Epidermal melanocyte (primary cell): ENCODE data around the gene GINS1.
"Not testable (repeated sequence)": the region's sequence is repeated elsewhere in the genome, so short reads cannot be mapped to it uniquely, and the experiment has no call there.

Experiments used
- DNase-seq: peaks from one replicate; pipeline ENCODE4 v3.0.0; 2011; ENCODE audit warnings: low spot score; ENCODE audit not compliant: insufficient read length

GINS1 gene

DNA sequence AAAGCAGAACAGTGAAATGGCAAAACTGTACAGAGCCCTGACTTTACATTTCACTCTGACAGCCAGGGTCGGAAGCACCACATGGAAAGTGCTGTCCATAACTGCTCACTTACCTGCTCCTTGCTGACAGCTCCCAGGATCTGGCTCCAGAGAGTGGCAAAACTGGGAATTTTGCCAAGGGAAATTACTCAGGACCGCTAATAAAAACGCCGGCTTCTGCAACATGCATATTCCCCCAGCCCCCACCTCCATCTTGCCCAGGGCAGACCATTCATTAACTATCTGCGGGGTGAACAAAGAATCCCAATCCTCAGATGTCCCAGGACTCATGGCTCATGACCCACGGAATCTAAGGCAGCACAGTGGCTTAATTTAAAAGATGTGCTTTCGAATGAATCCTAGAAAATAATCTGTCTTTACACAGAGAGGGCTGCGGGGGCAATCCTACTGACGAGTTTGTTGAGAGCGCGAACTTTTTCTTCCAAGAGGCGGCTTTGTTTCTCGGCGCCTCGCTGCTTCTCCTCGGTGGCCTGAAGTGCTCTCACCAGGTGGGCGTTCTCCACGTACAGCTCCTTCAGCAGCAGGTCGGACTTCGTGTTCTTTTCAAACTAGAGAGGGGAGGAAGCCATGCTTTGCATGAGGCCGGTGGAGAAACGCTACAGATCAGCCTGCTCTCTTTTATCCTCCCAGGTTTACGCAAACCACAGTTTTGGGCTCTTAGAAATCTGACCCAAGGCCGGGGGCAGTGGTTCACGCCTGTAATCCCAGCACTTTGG, 45.8 kb downstream of the GINS1 start:
- peak; percentile 65 for DNase-seq

DNA sequence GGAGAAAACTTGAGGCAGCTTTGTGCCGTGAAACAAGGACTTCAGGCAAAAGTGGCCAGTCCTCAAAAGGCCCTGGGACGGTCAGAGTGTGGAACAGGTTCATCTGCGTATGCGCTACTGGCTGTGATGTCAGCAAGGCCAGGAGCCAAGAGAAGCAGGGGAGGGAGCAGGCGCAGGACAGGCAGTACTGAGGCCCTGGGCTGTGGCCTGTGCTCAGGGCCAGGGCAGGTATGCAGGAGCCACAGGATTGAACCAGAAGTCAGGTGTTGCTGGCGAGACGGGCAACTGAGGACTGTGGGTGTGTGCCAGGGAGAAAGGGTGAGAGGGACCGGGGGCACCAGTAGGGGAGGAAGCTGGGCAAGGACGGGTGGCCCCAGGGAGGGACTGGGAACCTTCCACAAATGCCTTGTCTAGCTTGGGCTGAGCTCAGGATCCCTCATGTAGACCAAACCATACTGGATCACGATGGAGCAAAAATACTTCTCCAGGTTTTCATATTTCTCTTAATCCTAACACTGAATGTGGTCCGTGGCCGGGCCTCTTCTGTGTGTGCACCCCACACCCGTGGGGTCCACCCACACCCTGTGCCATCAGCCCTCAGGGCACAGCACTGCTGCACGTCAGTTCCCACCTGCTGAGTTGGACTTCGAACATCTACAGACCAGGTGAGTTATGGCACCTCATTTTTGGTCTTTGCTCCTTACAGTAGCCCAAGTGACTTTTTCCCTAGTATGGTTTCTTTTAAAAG, 46.9 kb downstream of the GINS1 start:
- DNase-seq: no peak

DNA sequence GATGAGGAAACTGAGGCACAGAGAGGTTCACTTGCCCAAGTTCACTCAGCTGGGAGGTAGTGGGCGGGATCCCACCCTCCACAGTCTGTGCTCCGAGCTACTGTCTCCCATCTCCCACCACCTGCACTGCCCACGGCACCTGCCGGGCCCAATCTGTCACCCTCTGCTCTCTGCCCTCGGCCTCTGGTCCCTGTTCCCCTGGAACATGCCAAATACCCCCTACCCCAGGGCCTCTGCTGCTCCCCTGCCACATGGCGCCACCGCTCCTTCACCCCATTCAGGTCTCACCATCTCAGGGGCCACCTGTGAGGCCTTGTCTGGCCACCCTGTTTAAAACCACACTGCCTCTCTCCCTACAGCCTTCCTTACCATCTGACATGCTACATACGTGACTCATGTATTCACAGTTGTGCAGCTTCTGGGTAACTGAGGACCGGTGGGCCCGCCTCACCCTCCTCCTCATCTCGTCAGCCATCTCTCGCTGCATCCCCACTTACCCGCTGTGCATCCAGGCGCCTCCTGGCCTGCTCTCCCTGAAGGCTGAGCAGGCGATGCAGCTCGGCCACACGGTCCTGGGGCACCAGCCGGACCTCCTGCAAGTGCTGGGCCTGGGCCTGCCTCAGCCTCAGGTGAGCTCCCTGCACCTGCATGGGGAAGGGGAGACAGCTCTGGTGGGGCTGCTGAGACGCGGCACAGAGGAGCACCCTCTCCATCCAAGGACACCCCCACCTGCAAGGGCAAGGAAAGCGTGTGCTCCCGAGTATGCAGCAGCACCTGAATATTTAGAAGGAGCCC, 50.6 kb downstream of the GINS1 start:
- no peak for DNase-seq

DNA sequence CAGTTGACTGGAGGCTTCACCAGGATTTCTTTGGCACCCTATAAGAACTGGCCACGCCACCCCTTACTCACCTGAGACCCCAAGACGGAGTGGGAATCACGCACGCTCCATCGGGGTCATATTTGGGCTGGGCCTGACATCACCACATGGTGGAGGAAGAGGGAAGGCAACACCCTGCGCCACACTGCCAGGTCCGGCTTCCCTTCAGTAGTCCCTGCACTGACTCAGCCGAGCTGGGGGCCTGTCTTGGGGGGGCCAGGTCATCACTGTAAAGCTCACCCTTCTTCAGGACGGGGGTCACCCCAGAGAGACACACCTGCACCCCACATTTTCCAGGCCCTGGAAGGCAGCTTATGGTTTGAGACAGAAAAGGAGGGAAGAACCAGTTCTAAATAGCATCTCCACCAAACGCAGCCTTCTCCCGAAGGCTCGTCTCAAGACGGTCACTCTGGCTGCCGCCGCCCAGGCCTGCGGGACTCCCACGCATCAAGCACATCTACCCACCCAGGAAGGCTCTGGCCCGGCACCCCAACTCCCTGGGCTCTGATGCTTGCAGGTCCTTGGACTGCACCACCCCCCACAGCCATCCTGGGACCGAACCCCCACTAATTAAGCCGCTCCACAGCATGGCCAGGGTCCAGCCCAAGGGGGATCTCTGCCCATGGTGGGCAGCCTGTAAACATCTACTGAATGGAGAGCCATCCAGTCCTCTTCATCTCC, 51.8 kb downstream of the GINS1 start:
- DNase-seq: no peak

DNA sequence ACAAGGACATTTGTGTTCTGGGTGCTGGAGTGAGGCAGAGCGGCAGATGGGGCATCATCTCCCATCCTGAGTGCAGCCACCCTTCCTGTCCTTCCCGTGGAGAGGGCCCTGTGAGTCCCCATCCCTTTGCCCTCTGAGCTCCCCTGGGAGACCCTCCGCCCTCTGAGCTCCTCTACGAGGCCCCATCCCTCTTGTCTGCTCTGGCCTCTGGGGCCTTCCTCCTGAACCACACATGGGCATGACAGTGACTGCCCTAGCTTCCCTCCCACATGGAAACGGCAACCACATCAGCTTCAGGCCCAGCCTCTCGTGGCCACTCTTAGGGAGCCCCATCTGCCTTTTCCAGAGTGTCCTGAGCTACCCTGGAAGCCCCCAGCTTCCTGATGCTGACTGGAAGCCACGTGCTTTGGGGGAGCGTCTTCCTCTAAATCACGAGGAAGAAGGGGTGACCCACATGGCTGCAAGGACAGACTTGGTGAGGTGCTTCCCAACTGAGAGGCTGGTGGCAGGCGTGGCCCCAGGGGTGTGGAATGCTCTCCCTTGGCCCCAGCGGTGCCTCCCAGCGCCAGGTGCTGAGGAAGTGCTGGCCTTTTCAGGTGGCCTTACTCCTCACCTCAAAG, 52.6 kb downstream of the GINS1 start:
- DNase-seq: no peak

DNA sequence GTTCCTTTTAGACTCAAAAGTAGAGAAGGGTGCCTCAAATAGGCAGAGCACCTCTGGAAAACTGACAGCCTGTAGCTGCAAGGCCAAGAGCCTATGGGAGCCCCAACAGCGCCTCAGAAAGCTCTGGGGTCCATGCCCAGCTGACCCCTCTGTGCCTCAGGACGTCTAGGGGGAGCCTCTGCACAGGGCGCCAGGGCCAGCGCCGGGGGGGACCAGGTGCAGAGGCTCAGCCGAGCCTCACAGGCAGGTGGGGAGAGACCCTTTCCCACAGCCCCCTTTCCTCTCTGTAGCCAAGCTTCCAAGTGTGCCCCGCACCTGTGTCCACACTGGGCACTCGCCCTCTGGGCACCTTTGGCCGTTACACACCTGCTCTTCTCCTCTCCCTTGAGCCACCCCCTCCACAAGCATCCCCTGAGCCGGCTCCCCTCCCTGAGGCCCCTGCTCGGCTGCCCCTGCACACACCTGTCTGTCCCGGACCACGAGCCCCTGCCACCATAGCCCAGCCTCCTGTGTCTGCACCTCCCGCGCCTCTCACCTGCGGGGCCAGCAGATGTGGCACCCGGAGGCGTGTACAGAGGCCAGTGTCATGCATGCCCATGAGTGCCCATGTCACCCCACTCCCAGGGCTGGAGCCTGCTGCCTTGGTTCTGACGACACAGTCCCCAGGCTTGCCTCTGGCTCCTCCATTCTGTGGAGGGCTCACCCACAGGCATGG, 53.2 kb downstream of the GINS1 start:
- DNase-seq: no peak

DNA sequence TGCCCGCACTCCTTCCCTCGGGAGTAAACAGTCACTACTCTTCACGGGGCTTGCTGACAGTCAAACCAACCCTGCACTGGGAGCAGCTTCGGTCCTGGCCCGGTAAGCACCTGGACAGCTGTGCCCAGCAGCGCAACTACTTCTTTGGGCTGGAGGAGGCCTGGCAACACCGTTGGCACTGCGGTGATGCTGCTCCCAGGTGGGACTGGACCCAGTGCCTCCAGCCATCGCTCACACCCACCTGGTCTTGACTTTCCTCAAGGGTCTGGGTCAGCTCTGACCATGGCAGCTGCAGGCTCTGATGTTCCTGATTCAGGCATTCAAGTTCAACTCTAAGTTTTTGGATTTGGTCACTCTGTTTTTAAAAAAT, 53.8 kb downstream of the GINS1 start:
- DNase-seq: no peak

DNA sequence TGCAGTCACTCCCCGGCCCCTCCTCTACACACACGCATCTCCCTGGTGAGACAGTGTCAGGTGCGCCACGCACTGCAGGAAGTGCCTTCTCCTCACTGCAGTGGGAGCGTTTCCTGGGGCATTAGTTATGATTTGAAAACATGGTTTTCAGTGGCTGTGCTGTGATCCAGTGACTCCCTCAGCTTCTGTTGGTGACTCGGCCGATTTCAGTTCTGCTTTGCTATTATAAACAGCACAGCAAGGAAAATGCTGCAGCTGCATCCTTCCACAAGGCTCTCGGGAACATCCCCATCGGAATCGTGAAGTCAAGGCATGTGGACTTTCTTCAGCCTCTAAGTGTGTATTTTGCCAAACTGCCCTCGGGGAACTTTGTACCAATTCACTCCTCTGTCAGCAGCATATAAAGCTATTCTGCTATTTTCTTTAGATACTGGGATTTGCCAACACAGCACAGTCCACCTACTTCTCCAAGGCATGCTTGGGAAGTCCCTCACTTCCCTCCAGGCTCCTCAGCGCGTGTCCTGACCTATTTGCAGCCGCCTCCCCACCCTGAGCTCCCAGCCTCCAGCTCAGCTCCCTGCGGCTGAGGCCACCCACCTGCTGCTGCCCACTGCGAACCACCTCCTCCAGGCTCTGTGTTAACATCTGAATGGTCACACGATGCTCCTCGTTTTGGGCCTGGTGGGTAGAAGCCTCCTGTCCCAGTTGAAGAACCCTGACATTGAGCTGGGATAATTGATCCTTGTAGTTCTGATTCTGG, 54.5 kb downstream of the GINS1 start:
- DNase-seq: no peak

DNA sequence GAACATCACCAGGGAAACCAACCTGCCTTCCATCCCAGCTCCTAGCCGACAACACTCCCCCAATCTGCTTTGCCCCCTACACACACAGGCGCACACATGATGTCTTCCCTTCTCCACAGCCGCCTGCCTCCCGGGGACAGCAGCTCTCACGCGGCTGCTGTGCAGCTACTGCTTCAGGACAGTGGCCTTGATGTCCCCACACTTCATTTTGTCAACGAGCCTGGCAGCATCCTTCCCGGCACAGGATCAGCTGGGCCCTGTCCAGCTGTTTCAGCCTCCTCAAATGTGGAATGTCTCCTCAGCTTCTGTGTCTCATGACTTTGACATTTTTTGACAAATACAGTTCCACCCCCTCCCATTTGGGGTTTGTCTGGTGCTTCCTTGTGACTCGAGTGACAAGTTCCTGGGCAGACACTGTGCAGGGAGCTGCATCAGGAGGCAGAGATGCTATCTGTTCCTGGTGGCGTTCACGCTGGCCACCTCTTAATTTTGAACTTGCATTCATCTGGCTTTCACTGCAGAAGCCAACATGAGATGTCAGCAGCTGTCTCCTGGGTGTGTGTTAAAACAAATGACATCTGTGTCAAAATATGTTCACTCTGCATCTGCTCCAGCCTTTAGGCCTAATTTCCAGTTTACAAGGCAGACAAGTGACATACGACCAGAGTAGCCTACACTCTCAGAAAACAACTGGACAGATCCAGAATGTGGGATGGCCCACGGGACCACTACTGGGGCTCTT, 57.2 kb downstream of the GINS1 start:
- no peak for DNase-seq

DNA sequence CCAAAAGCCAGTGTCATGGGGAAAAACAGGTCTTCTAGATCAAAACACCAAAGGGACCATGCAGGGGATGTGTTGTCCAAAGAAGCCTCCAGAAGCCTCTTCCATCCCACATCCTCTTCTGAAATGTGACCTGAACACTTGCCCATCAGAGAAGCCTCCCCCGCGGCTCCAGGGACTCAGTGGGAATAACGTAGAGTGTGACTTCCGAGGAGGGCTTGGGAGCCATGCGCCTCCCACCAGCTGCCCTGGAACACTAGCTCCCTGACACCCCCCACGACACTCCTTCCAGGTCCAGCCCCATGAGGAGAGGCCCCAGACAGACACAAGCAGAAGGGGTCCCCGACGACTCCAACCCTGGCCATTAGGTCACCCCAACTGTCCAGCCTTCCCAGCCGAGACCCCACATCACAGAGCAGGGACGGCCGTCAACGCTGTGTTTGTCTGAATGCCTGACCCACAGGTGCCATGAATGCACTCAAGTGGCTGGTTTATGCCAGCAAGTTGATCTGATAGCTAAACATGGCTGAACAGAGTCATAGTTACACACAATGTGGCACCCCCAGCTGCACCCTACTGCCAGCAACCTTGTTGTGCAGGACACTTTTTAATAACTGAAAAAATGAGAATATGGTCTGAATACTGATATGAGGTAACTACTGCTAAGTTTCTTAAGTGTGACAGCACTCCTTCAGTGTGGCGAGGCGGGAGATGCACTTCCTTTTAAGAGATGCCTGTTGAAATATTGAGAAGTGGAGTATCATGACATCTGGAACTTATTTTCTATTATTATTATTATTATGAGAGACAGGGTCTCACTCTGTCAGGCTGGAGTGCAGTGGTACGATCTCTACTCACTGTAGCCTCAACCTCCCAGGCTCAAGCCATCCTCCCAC, 58.0 kb downstream of the GINS1 start:
- no peak for DNase-seq

DNA sequence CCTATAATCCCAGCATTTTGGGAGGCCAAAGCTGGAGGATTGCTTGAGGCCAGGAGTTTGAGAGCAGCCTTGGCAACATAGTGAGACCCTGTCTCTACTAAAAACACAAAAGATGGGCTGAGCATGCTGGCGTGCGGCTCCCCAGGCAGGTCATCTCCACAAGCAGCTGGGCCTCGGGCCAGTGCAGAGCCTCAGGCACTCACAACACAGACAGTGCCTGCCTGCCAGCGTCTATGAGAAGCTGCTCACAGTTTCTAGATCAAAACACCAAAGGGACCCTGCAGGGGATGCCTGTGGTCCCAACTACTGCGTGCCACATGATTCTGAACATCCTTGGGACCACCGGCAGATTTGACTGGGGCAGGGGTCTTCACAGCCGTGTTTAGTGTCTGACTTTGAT, 59.4 kb downstream of the GINS1 start:
- DNase-seq: no peak

DNA sequence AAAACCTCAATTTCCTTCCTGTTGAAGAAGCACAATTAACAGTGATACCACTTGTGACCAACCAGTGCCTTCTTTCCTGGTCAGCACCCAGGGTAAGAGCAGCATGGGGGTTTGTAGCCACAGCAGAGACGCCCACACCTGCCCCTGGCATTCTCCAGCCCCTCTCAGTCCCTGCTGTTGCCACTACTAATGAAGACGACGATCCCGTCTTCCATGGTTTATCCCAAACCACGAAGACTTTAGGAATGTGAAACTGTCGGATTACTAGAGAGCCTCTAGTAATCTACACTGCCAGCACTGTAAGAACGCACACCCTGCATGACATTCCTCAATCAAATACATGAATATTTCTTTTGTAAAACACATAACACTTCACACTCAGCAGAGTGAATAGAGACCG, 60.0 kb downstream of the GINS1 start:
- no peak for DNase-seq

DNA sequence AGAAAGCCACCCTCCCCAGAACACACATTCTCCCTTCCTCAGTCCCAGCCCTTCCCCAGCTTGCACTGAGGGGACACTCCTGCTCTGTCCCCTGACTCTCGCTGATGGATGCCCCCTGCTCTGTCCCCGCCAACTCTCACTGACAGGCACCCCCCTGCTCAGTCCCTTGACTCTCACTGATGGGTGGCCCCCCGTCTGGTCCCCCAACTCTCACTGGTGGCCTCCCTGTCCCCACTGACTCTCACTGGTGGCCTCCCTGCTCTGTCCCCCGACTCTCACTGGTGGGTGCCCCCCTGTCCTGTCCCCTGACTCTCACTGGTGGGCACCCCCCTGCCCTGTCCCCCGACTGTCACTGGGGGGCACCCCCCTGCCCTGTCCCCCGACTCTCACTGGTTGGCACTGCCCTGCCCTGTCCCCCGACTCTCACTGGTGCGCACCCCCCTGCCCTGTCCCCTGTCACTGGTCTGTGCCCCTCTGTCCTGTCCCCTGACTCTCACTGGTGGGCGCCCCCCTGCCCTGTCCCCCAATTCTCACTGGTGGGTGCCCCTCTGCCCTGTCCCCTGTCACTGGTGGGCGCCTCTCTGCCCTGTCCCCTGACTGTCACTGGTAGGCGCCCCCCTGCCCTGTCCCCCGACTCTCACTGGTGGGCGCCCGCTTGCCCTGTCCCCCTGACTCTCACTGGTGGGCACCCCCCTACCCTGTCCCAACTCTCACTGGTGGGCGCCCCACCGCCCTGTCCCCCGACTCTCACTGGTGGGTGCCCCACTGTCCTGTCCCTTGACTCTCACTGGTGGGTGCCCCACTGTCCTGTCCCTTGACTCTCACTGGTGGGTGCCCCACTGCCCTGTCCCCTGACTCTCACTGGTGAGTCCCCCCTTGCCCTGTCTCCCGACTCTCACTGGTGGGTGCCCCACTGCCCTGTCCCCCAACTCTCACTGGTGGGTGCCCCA, 60.9 kb downstream of the GINS1 start:
- DNase-seq: no peak

DNA sequence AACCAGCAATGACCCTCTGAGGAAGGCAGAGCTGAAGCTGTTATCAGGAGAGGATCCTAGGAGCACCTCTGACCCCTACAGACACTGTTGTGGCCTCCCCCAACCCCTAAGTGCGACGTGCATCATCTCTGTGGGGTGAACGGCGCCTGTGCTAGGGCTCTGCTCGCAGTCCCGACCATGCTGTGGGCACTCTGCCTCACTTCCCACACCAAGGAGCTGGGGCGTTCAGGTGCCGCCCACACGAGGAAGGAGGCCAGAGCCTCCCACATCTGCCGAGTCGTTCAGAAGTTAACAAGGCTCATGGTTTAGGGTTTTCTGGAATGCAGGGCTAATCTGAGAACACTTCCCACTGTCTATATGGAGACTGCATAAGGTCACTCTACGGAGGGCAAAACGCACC, 62.1 kb downstream of the GINS1 start:
- DNase-seq: no peak

DNA sequence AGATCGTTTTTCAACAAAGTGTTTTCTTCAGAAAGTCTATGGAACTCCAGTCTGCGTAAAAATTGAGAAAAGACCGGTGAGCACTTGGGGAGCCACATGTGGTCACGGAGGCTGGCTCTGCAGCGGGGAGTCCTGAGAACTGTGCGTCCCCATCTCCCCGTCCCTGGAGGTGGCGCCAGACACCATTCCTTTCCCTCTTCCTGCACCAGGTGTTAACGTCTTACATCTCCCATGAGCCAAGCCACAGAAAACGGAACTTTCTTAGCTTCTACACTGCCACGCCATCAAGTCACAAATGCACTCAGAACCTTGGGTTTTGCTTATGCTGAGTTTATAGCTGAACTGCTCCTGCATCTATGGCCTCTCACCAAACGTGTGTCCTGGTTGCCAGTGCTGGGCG, 62.6 kb downstream of the GINS1 start:
- DNase-seq: no peak

DNA sequence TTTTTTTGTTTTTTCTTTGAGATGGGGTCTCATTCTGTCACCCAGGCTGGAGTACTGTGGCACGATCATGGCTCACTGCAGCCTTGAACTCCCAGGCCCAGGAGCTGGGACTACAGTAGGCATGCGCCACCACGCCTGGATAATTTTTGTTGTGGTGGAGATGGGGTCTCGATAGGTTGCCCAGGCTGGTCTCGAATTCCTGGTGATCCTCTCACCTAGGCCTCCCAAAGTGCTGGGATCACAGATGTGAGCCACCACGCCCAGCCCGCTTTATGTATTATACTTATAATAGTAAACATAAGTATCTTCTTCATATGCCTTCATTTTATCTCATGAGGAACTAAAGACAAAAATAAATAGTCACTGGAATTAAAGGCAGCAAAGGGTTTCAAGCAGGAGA, 63.5 kb downstream of the GINS1 start:
- DNase-seq: no peak

DNA sequence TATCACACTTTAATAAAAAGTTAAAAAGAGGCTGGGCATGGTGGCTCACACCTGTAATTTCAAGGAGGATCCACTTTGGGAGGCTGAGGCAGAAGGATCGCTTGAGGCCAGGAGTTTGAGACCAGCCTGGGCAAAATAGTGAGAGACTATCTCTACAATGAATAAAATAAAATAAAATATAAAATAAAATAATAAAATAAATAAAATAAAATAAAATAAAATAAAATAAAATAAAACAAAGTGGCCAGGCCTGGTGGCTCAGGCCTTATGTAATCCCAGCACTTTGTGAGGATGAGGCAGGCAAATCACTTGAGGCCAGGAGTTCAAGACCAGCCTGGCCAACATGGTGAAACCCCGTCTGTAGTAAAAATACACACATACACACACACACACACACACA, 65.8 kb downstream of the GINS1 start:
- not testable (repeated sequence) for DNase-seq
